SJSA1 (cell line): Measurements from ENCODE around the gene SMG5. TPM values are rescaled to one million over a fixed set of nuclear protein-coding genes. Genes with fewer than 3 reads are reported as not detected.
A peak's percentile ranks its signal among the peaks of the same experiment; 100 is the strongest.
"Not testable (repeated sequence)": the region's sequence is repeated elsewhere in the genome, so short reads cannot be mapped to it uniquely, and the experiment has no call there.

Experiments
- DNase-seq, 2 experiments: peaks; one replicate each; pipeline ENCODE4 v3.0.0-alpha.2; 2015 to 2020; ENCODE audit warnings: low spot score in 2 of 2, low read depth in 1 of 2
- H3K27ac ChIP-seq: fragments of 250-450 bp; sonication (Bioruptor Pico); 2 replicates; pipeline ENCODE4 v1.5.1; 2020; ENCODE audit warnings: mild to moderate bottlenecking, moderate library complexity
- H3K27me3 ChIP-seq: fragments of 250-450 bp; sonication (Bioruptor Pico); replicated peaks from 2 replicates; pipeline ENCODE4 v1.5.1; 2020; ENCODE audit warnings: mild to moderate bottlenecking, moderate library complexity
- H3K36me3 ChIP-seq: fragments of 250-450 bp; sonication (Bioruptor Pico); 2 replicates; pipeline ENCODE4 v1.5.1; 2020; ENCODE audit warnings: mild to moderate bottlenecking
- H3K4me1 ChIP-seq: fragments of 250-450 bp; sonication (Bioruptor Pico); replicated peaks from 2 replicates; pipeline ENCODE4 v1.6.1; 2021; ENCODE audit warnings: mild to moderate bottlenecking
- H3K4me3 ChIP-seq: fragments of 250-450 bp; sonication (Bioruptor Pico); 2 replicates; pipeline ENCODE4 v1.5.1; 2020; ENCODE audit warnings: mild to moderate bottlenecking
- H3K9me3 ChIP-seq: fragments of 250-450 bp; sonication (Bioruptor Pico); replicated peaks from 2 replicates; pipeline ENCODE4 v1.5.1; 2020; ENCODE audit warnings: mild to moderate bottlenecking
- total RNA-seq: library from RNA; depleted of rRNA; stranded (reverse); fragments of >200 nt; shearing (Covaris generic); gene quantifications from 2 replicates; pipeline ENCODE4 v1.2.3, GENCODE V29; 2014

The SMG5 gene
- total RNA-seq, 1 experiment from 2014 or later, result 68.2 TPM

DNA sequence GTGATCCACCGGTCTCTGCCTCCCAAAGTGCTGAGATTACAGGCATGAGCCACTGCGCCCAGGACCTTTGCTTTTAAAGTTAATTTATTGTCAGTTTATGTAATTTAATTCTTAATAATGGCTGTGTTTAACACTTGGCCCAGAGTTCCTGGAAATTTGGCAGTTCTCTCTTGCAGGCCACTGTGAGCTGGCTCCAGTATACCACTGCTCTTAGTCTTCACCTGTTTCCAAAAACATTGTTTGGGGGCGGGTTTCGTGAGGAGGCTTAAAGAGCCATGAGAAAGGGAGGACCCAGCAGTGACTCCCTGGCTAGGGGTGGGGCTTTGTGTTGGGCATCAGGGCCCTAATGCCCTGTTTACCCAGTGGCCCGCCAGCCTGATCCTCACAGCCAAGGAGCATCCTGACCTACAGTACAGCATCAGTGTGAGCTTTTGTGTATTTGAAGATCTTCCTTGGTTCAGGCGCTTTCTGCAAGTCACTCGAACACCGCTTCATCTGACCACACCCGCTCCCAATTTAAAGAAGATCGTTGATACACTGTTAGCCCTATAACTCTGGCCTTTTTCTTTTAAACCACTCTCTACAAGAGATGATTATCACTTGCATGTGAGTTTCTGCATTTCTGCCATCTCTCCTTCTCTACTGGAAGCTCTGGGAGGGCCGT, 52.7 kb downstream of the SMG5 start:
- H3K4me3 ChIP-seq, result no peak overlapping the region
- H3K27me3 ChIP-seq, result no peaks in the 10 kb centered on the region
- H3K4me1 ChIP-seq, result peaks cover 13% of the 10 kb centered on the region
- no peak overlapping the region for H3K27ac ChIP-seq
- DNase-seq, result no peak
- H3K9me3 ChIP-seq, result no peaks in the 10 kb centered on the region
- H3K36me3 ChIP-seq, result peaks cover 17% of the 10 kb centered on the region

DNA sequence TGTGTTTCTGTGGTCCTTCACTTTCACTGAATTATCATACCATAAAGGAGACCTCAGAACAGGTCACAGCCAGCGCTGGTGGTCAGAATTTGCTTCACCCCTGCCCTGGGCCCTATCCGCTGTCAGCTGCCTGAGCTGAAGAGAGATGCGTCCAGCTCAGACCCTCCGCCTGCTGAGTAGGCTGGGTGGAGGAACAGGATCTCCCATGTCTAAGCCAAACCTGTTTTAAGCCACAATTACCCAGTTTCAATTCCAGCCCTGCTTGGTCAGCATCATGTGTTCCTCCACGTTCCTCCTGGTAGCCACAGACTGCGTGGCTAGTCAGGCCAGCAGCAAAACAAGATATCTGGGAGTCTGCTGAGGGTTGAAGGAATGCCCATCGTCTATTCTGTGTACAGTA, 54.1 kb downstream of the SMG5 start:
- H3K27ac ChIP-seq, result no peak overlapping the region
- peaks cover 8% of the 10 kb centered on the region for H3K4me1 ChIP-seq
- H3K9me3 ChIP-seq, result no peaks in the 10 kb centered on the region
- no peak for DNase-seq
- H3K36me3 ChIP-seq, result peaks cover 15% of the 10 kb centered on the region
- no peaks in the 10 kb centered on the region for H3K27me3 ChIP-seq
- H3K4me3 ChIP-seq, result no peak overlapping the region

DNA sequence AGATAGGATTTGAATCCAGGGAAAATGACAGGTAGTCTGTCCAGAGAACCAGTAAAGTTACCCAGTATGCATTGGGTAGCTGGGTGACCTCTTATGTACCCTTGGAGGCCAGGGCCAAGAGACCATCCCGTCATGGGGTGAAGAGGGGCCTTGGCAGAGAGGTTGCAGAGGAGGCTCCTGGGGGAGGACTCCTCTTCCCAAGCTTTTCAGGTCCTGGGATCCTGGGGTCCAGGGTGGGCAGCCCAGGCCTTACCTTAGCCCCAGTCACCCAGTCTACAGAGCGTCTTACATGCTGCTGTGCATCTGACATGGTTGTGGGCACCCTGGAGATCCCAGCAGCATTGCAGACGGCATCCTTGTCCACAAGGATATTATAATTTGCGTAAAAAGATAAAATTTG, 55.8 kb downstream of the SMG5 start:
- H3K27ac ChIP-seq, result no peak overlapping the region
- H3K27me3 ChIP-seq, result no peaks in the 10 kb centered on the region
- no peak overlapping the region for H3K4me3 ChIP-seq
- H3K36me3 ChIP-seq, result peaks cover 29% of the 10 kb centered on the region
- H3K4me1 ChIP-seq, result peaks cover 16% of the 10 kb centered on the region
- H3K9me3 ChIP-seq, result no peaks in the 10 kb centered on the region
- no peak for DNase-seq

DNA sequence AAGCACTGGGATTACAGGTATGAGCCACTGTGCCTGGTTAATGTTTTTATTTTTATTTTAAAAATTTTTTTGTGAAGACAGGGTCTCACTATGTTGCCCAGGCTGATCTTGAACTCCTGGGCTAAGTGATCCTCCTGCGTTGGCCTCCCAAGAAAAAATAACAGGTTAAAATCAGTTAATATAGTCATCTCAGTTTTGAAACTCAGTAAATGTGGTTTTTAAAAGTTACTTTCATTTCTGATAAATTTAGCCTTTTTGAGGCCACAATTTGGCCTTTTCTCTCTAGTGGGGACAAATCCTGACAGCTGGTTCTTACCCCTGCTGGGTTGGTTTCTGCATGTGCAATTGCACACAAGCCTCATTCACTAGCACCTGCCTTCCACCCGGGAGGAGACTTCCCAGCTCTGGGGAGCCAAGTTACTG, 56.5 kb downstream of the SMG5 start:
- Histone ChIP-seq H3K4me3 (no peak overlapping the region), H3K4me1 (peaks cover 16% of the 10 kb centered on the region), H3K27me3 (no peaks in the 10 kb centered on the region), H3K27ac (no peak overlapping the region), H3K9me3 (no peaks in the 10 kb centered on the region), H3K36me3 (peaks cover 33% of the 10 kb centered on the region)
- no peak for DNase-seq

DNA sequence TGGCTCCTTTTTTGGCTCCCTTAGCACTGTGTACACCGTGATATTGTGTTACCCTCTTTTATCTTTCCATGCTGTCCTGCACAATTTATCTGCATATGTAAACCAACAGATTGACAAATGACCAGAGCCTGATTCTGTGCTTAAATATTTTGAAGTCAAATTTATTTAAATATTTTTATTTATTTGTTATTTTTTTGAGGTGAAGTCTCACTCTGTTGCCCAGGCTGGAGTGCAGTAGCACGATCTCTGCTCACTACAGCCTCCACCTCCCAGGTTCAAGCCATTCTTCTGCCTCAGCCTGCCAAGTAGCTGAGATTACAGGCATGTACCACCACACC, 57.0 kb downstream of the SMG5 start:
- no peaks in the 10 kb centered on the region for H3K9me3 ChIP-seq
- H3K4me1 ChIP-seq, result peaks cover 16% of the 10 kb centered on the region
- H3K4me3 ChIP-seq, result no peak overlapping the region
- H3K27me3 ChIP-seq, result no peaks in the 10 kb centered on the region
- no peak for DNase-seq
- H3K36me3 ChIP-seq, result peaks cover 34% of the 10 kb centered on the region
- no peak overlapping the region for H3K27ac ChIP-seq

DNA sequence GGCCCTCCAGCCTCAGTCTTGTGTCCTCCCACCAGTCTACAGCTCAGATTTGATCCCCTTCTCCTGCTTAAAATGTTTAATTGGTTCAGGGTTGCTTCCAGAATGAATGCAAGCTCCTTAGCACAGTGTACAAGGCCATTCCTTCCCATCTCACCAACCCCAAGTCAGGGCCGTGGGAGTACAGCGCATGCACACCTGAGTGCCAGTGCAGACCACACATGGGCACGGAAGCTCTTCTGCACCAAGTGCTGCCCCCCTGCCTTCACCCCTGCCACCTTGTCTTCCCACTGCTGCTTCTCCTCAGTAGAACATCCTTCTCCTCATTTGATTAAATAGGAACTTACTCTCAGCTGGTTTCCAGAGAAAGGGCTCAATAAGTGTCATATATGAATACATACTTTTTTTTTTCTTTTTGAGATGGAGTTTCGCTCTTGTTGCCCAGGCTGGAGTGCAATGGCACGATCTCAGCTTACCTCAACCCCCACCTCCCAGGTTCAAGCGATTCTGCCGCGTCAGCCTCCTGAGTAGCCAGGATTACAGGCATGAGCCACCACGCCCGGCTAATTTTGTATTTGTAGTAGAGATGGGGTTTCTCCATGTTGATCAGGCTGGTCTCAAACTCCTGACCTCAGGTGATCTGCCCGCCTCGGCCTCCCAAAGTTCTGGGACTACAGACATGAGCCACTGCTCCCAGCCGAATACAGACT, 60.5 kb downstream of the SMG5 start:
- Histone ChIP-seq H3K9me3 (no peaks in the 10 kb centered on the region), H3K4me3 (no peak overlapping the region), H3K27ac (peak overlapping the region; percentile 38; the same call in 1 of the 2 replicates), H3K27me3 (no peaks in the 10 kb centered on the region), H3K36me3 (peaks cover 34% of the 10 kb centered on the region), H3K4me1 (peaks cover 16% of the 10 kb centered on the region)
- no peak for DNase-seq

DNA sequence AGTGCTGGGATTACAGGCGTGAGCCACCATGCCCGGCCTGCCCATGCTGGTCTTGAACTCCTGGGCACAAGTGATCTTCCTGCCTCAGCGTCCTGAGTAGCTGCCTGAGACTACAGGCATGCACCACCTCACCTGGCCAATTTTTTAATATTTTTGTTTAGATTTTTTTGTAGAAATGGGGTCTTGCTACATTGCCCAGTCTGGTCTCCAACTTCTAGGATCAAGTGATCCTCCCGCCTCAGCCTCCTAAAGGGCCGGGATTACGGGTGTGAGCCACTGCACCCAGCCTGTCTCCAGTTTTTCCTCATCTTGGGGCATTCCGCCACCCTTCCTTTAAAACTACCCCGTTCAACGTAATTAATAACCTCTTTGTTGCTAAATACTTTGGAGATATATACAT, 62.4 kb downstream of the SMG5 start:
- Histone ChIP-seq H3K4me1 (peaks cover 16% of the 10 kb centered on the region), H3K4me3 (no peak overlapping the region), H3K27ac (no peak overlapping the region), H3K27me3 (no peaks in the 10 kb centered on the region), H3K9me3 (no peaks in the 10 kb centered on the region), H3K36me3 (peaks cover 31% of the 10 kb centered on the region)
- no peak for DNase-seq

DNA sequence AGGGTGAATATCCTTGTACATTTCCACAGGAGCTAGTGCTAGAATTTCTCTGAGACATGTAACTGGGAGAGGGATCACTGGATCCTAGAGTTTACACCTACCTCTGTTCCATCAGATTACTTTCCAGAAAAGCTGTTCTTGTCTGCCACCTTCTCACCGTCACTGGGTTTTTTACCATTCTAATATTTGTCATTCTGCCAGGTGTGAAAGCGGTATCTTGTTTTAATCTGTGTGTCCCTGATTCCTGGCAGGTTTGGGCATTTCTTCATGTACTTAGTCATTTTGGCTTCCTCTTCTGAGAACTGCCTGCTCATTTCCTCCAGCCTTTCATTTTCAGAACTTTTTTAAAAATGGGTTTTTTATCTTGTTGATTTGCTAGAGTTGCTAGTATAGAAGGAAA, 64.8 kb downstream of the SMG5 start:
- no peak for DNase-seq
- H3K27me3 ChIP-seq, result no peaks in the 10 kb centered on the region
- no peaks in the 10 kb centered on the region for H3K9me3 ChIP-seq
- H3K27ac ChIP-seq, result no peak overlapping the region
- peaks cover 20% of the 10 kb centered on the region for H3K4me1 ChIP-seq
- H3K4me3 ChIP-seq, result no peak overlapping the region
- peaks cover 39% of the 10 kb centered on the region for H3K36me3 ChIP-seq

DNA sequence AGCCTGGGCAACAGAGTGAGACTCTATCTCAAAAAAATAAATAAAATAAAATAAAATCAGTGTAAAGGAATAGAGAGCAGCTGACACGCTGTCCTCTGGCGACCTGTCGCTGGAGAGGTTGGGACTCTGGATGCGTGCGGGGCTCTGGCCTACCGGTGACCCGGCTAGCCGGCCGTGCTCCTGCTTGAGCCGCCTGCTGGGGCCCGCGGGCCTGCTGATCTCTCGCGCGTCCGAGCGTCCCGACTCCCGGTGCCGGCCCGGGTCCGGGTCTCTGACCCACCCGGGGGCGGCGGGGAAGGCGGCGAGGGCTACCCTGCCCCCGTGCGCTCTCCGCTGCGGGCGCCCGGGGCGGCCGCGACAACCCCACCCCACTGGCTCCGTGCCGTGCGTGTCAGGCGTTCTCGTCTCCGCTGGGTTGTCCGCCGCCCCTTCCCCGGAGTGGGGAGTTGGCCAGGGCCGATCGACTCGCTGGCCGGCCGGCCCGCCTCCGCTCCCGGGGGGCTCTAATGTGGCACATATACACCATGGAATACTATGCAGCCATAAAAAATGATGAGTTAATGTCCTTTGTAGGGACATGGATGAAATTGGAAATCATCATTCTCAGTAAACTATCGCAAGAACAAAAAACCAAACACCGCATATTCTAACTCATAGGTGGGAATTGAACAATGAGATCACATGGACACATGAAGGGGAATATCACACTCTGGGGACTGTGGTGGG, 66.1 kb downstream of the SMG5 start:
- H3K9me3 ChIP-seq, H3K27me3 ChIP-seq, H3K4me3 ChIP-seq, H3K27ac ChIP-seq, DNase-seq: not testable (repeated sequence)
- H3K4me1 ChIP-seq, result peaks cover 15% of the 10 kb centered on the region
- H3K36me3 ChIP-seq, result peaks cover 40% of the 10 kb centered on the region

DNA sequence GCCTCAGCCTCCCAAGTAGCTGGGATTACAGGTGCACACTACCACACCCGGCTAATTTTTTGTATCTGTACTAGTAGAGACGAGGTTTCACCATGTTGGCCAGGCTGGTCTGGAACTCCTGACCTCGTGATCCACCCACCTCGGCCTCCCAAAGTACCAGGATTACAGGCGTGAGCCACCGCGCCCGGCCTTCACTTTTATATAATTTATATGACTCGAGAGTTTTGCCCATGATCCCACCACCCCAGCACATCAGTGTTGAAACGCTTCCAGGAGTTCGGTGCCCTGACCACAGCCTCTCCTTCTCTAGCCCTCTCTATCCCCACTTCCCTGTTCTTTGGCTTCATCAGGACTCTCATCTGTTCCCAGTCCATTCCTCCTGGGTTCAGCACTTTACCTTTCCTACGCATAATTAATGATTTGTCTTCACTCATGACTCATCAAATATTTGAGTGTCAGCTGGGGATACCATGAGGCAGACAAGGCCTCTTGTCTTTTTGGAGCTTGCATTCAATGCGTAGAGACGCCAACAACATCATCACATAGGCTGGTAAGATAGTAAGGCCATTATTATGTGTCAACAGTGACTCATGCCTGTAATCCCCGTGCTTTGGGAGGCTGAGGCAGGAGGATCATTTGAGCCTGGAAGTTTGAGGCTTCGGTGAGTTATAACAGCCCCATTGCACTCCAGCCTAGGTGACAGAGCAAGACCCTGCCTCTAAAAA, 68.4 kb downstream of the SMG5 start:
- H3K36me3 ChIP-seq, result peaks cover 47% of the 10 kb centered on the region
- peak overlapping the region; percentile 76 for H3K4me3 ChIP-seq
- H3K4me1 ChIP-seq, result peaks cover 15% of the 10 kb centered on the region
- DNase-seq, result no peak
- H3K27me3 ChIP-seq, result no peaks in the 10 kb centered on the region
- no peaks in the 10 kb centered on the region for H3K9me3 ChIP-seq
- peak overlapping the region; percentile 95; the same call in 1 of the 2 replicates for H3K27ac ChIP-seq

DNA sequence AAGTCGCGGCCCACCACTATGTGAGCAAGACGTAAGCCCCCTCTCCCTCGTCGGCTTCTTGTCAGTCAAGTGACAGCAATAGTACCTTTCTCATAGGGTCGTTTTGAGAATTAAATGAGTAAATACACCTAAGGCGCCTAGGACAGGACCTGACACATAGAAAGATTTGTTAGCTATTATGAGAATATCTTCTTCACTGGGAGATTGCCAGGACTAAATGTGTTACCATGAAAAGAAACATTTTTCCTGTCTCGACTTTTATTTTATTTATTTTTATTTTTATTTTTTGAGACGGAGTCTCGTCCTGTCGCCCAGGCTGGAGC, 69.0 kb downstream of the SMG5 start:
- Histone ChIP-seq H3K4me1 (peaks cover 15% of the 10 kb centered on the region), H3K9me3 (no peaks in the 10 kb centered on the region), H3K27me3 (no peaks in the 10 kb centered on the region), H3K36me3 (peaks cover 52% of the 10 kb centered on the region), H3K4me3 (peak overlapping the region; percentile 76), H3K27ac (peak overlapping the region; percentile 95)
- DNase-seq, result no peak

DNA sequence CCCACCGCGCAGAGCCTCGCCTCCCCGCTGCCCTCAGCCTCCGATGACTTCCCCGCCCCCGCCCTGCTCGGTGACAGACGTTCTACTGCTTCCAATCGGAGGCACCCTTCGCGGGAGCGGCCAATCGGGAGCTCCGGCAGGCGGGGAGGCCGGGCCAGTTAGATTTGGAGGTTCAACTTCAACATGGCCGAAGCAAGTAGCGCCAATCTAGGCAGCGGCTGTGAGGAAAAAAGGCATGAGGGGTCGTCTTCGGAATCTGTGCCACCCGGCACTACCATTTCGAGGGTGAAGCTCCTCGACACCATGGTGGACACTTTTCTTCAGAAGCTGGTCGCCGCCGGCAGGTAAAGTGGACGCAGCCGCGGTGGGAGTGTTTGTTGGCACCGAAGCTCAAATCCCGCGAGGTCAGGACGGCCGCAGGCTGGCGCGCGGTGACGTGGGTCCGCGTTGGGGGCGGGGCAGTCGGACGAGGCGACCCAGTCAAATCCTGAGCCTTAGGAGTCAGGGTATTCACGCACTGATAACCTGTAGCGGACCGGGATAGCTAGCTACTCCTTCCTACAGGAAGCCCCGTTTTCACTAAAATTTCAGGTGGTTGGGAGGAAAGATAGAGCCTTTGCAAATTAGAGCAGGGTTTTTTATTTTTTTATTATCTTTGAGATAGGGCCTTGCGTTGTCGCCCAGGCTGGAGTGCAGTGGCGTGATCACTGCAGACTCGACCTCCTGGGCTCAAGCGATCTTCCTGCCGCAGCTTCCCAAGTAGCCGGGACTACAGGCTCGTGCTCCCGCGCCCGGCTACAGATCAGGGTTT, 69.6 kb downstream of the SMG5 start, which contains the start of gene PMF1:
TSS of gene PMF1 (plus strand) at position 175 of the 811 bp plus-strand sequence. CDS start at position 184, 9 bp downstream.
- peaks cover 56% of the 10 kb centered on the region for H3K36me3 ChIP-seq
- no peaks in the 10 kb centered on the region for H3K27me3 ChIP-seq
- peak; percentile 97 to 99 for DNase-seq
- H3K9me3 ChIP-seq, result no peaks in the 10 kb centered on the region
- H3K4me3 ChIP-seq, result peak within 1 kb of the TSS; percentile 76
- H3K4me1 ChIP-seq, result peaks cover 15% of the 10 kb centered on the region
- peak within 1 kb of the TSS; percentile 95 for H3K27ac ChIP-seq

DNA sequence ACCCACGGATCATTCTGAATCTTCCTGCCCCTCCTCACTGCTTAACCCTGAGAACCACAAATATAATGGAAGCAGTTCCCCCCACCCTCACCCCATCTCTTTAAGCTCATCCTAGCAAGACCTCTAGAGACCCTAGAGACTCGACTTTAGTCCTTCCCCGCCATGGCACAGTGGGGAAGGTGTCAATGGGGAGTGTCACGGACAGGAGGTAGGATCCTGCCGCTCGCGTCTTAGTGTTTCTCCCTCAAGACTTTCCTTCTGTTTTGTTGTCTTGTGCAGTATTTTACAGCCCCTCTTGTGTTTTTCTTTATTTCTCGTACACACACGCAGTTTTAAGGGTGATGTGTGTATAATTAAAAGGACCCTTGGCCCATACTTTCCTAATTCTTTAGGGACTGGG, 70.5 kb downstream of the SMG5 start:
- no peak for DNase-seq
- H3K4me3 ChIP-seq, result peak overlapping the region; percentile 76

More for the DNA sequence above, 70.5 kb downstream of the SMG5 start:
- Histone ChIP-seq H3K9me3 (no peaks in the 10 kb centered on the region), H3K4me1 (peaks cover 15% of the 10 kb centered on the region), H3K27ac (peak overlapping the region; percentile 95), H3K36me3 (peaks cover 65% of the 10 kb centered on the region), H3K27me3 (no peaks in the 10 kb centered on the region)
